PFSK-1 (cell line): ENCODE data around the gene CEP128.

Experiments
- POLR2AphosphoS5 ChIP-seq: IDR thresholded peaks from 2 replicates; pipeline ENCODE4 v1.6.1; 2012; ENCODE audit warnings: low read depth, mild to moderate bottlenecking, control low read depth, low read length, moderate library complexity
- REST ChIP-seq, 2 experiments: IDR thresholded peaks; 2 replicates each; pipeline versions ENCODE4 v1.6.1 to v1.8.0; 2011 to 2012; ENCODE audit warnings: low read depth in 2 of 2, low read length in 2 of 2, control low read depth in 1 of 2, inconsistent platforms in 1 of 2, mild to moderate bottlenecking in 1 of 2, moderate library complexity in 1 of 2; ENCODE audit not compliant: insufficient read depth in 1 of 2
- TAF1 ChIP-seq: IDR thresholded peaks from 2 replicates; pipeline ENCODE4 v1.6.1; 2012; ENCODE audit warnings: low read length, control low read depth, borderline replicate concordance; ENCODE audit not compliant: insufficient read depth

- TF ChIP-seq REST (IDR thresholded peaks at IDR 0.05; ENCODE audit: insufficient read depth in 1 of 2, low read depth in 2 of 2, low read length in 2 of 2), result no peak
- TF ChIP-seq POLR2AphosphoS5, result no peak
- no peak for TF ChIP-seq TAF1
These were observed 143.3 kb downstream of the CEP128 start for GRCh38 chr14:80798211-80798610.
